GM23338 (cell line): Measurements from ENCODE around the gene IFRD1. TPM values are rescaled to one million over a fixed set of nuclear protein-coding genes. Genes with fewer than 3 reads are reported as not detected.

ENCODE experiments used
- ATAC-seq: fragments of 200-7000 bp; cut with Tn5 transposase; 3 replicates; pipeline ENCODE4 v1.9.1; 2020
- DNase-seq: peaks from one replicate; pipeline ENCODE4 v3.0.0-alpha.2; 2015; ENCODE audit warnings: low spot score
- H2AFZ ChIP-seq: fragments of 200-600 bp; sonication (generic); 2 replicates; pipeline ENCODE4 v1.8.0; 2016; ENCODE audit warnings: antibody characterized with exemption, mild to moderate bottlenecking, moderate library complexity
- H3F3A ChIP-seq: fragments of 200-600 bp; sonication (generic); replicated peaks from 2 replicates; pipeline ENCODE4 v1.8.0; 2017; ENCODE audit warnings: antibody characterized with exemption, mixed run types, low read depth
- H3K27ac ChIP-seq: fragments of 200-600 bp; sonication (generic); 2 replicates; pipeline ENCODE4 v1.6.1; 2016; ENCODE audit warnings: low read depth
- H3K27me3 ChIP-seq: fragments of 200-600 bp; sonication (generic); 2 replicates; pipeline ENCODE4 v1.8.0; 2016; ENCODE audit warnings: mild to moderate bottlenecking, mixed run types, moderate library complexity; ENCODE audit not compliant: insufficient read depth
- H3K36me3 ChIP-seq: fragments of 200-600 bp; sonication (generic); 2 replicates; pipeline ENCODE4 v1.8.0; 2016; ENCODE audit warnings: mild to moderate bottlenecking; ENCODE audit not compliant: insufficient read depth
- H3K4me1 ChIP-seq: fragments of 200-600 bp; sonication (generic); 2 replicates; pipeline ENCODE4 v1.8.0; 2016; ENCODE audit warnings: mild to moderate bottlenecking, moderate library complexity; ENCODE audit not compliant: insufficient read depth
- H3K4me2 ChIP-seq: fragments of 200-600 bp; sonication (generic); 2 replicates; pipeline ENCODE4 v1.7.1; 2017; ENCODE audit warnings: mixed run types
- H3K4me3 ChIP-seq: fragments of 200-600 bp; sonication (generic); 2 replicates; pipeline ENCODE4 v1.6.1; 2016; ENCODE audit warnings: mixed run types
- H3K79me2 ChIP-seq: fragments of 200-600 bp; sonication (generic); replicated peaks from 2 replicates; pipeline ENCODE4 v1.8.0; 2017; ENCODE audit warnings: mild to moderate bottlenecking; ENCODE audit not compliant: insufficient read depth
- H3K9me2 ChIP-seq: fragments of 200-600 bp; sonication (generic); 2 replicates; pipeline ENCODE4 v1.8.0; 2017; ENCODE audit not compliant: insufficient read depth
- H4K20me1 ChIP-seq: fragments of 200-600 bp; sonication (generic); replicated peaks from 2 replicates; pipeline ENCODE4 v1.8.0; 2017; ENCODE audit warnings: mild to moderate bottlenecking; ENCODE audit not compliant: insufficient read depth
- H3K27ac Mint-ChIP-seq: 2 replicates; pipeline ENCODE4 v1.8.0; 2020; ENCODE audit warnings: inconsistent platforms, mild to moderate bottlenecking, moderate library complexity, mixed read lengths
- H3K27me3 Mint-ChIP-seq: 3 replicates; pipeline ENCODE4 v1.8.0; 2022; ENCODE audit warnings: low read depth, mild to moderate bottlenecking, moderate library complexity, mixed read lengths, inconsistent platforms; ENCODE audit not compliant: insufficient read depth, poor library complexity
- H3K36me3 Mint-ChIP-seq: 3 replicates; pipeline ENCODE4 v1.8.0; 2021; ENCODE audit warnings: low read depth, mild to moderate bottlenecking, inconsistent platforms, moderate library complexity, mixed read lengths
- H3K4me1 Mint-ChIP-seq: 3 replicates; pipeline ENCODE4 v1.8.0; 2020; ENCODE audit warnings: mild to moderate bottlenecking, inconsistent platforms, mixed read lengths
- H3K4me3 Mint-ChIP-seq: 3 replicates; pipeline ENCODE4 v1.8.0; 2021; ENCODE audit warnings: moderate library complexity, mild to moderate bottlenecking, inconsistent platforms, mixed read lengths
- H3K9me3 Mint-ChIP-seq: 3 replicates; pipeline ENCODE4 v1.8.0; 2020; ENCODE audit warnings: moderate library complexity, mild to moderate bottlenecking, inconsistent platforms, mixed read lengths
- CREB1 ChIP-seq: fragments of 250-450 bp; sonication (Bioruptor Pico); IDR thresholded peaks from 2 replicates; pipeline ENCODE4 v1.5.0; 2020; ENCODE audit warnings: low read depth, mild to moderate bottlenecking, moderate library complexity
- CTCF ChIP-seq, 2 experiments: fragments of 200-600 bp in 1 of 2; sonication (generic) in 1 of 2; conservative IDR thresholded peaks; 2 replicates each; pipeline versions ENCODE4 v1.5.1 to v1.6.1; 2016 to 2017; ENCODE audit warnings: antibody characterized with exemption in 2 of 2, low read depth in 2 of 2, mild to moderate bottlenecking in 2 of 2, moderate library complexity in 1 of 2
- EZH2 ChIP-seq: fragments of 200-600 bp; sonication (generic); IDR thresholded peaks from one replicate; pipeline ENCODE4 v1.8.0; 2017; ENCODE audit warnings: antibody characterized with exemption, mild to moderate bottlenecking, low read depth; ENCODE audit not compliant: unreplicated experiment
- EZH2phosphoT487 ChIP-seq: fragments of 200-600 bp; sonication (generic); IDR thresholded peaks from one replicate; pipeline ENCODE4 v1.8.1; 2018; ENCODE audit warnings: antibody characterized with exemption; ENCODE audit not compliant: unreplicated experiment
- JUNB ChIP-seq: IDR thresholded peaks from one replicate; pipeline ENCODE4 v1.6.1; 2016; ENCODE audit warnings: antibody characterized with exemption; ENCODE audit not compliant: unreplicated experiment
- NANOG ChIP-seq: IDR thresholded peaks from 2 replicates; pipeline ENCODE4 v1.6.1; 2016; ENCODE audit warnings: antibody characterized with exemption, borderline replicate concordance
- POLR2AphosphoS5 ChIP-seq: IDR thresholded peaks from 2 replicates; pipeline ENCODE4 v1.6.1; 2016; ENCODE audit warnings: antibody characterized with exemption, low read depth
- REST ChIP-seq: IDR thresholded peaks from one replicate; pipeline ENCODE4 v1.6.1; 2018; ENCODE audit warnings: antibody characterized with exemption; ENCODE audit not compliant: unreplicated experiment
- STAT1 ChIP-seq: IDR thresholded peaks from one replicate; pipeline ENCODE4 v1.6.1; 2016; ENCODE audit warnings: antibody characterized with exemption; ENCODE audit not compliant: unreplicated experiment
- ZNF114 ChIP-seq: fragments of 250-450 bp; sonication (Bioruptor Pico); IDR thresholded peaks from 2 replicates; pipeline ENCODE4 v1.5.0; 2020; ENCODE audit warnings: mild to moderate bottlenecking, moderate library complexity
- ZNF331 ChIP-seq: fragments of 250-450 bp; sonication (Bioruptor Pico); IDR thresholded peaks from 2 replicates; pipeline ENCODE4 v1.5.0; 2020; ENCODE audit warnings: low read depth, mild to moderate bottlenecking, moderate library complexity
- polyA plus RNA-seq: library from polyadenylated mRNA; unstranded; fragments of >200 nt; fragmentation: Nextera tagmentation; extraction: Ambion mirVana; gene quantifications from 2 replicates; pipeline ENCODE4 v1.2.1, GENCODE V29; 2016
- total RNA-seq: library from RNA; depleted of rRNA; stranded (reverse); fragments of >200 nt; shearing (Covaris generic); gene quantifications from 2 replicates; pipeline ENCODE4 v1.2.3, GENCODE V29; 2014
- TF ChIP-seq, protein P1 (sequence below): fragments of 250-450 bp; sonication (Bioruptor Pico); IDR thresholded peaks from 2 replicates; pipeline ENCODE4 v1.5.0; 2020; ENCODE audit warnings: mild to moderate bottlenecking, moderate library complexity
- TF ChIP-seq, protein P2 (sequence below): IDR thresholded peaks from 2 replicates; pipeline ENCODE4 v1.6.1; 2016; ENCODE audit warnings: antibody characterized with exemption

IFRD1 gene
- total and polyA plus RNA-seq, 2 experiments from 2014 or later: 69.6 to 73.6 TPM

GRCh38 chr7:112462236-112462635 lies 12.0 kb downstream of the IFRD1 start:
- Mint-ChIP-seq H3K27me3 (no peaks in the 10 kb centered on the region), H3K4me3 (no peak overlapping the region), H3K4me1 (no peaks in the 10 kb centered on the region), H3K36me3 (peaks cover 87% of the 10 kb centered on the region), H3K9me3 (no peaks in the 10 kb centered on the region), H3K27ac (no peak overlapping the region)
- Histone ChIP-seq H3K9me2 (no peaks in the 10 kb centered on the region), H2AFZ (no peak overlapping the region), H3F3A (no peaks in the 10 kb centered on the region), H3K27ac (no peak overlapping the region), H4K20me1 (peaks cover 12% of the 10 kb centered on the region), H3K79me2 (peaks cover 27% of the 10 kb centered on the region), H3K4me1 (no peaks in the 10 kb centered on the region), H3K36me3 (peaks cover 72% of the 10 kb centered on the region), H3K27me3 (no peaks in the 10 kb centered on the region), H3K4me3 (no peak overlapping the region), H3K4me2 (no peak overlapping the region)
- DNase-seq (no peak), ATAC-seq (no peak)
- TF ChIP-seq EZH2phosphoT487 (no peak), CTCF (conservative IDR thresholded peaks at IDR 0.05; ENCODE audit: low read depth in 2 of 2) (no peak), ZNF114 (CRISPR knock-in tag) (no peak), ZNF331 (CRISPR knock-in tag) (no peak), REST (no peak), POLR2AphosphoS5 (no peak), JUNB (no peak), CREB1 (CRISPR knock-in tag) (no peak), STAT1 (no peak), NANOG (no peak), EZH2 (no peak)
- TF ChIP-seq, protein P1, sequence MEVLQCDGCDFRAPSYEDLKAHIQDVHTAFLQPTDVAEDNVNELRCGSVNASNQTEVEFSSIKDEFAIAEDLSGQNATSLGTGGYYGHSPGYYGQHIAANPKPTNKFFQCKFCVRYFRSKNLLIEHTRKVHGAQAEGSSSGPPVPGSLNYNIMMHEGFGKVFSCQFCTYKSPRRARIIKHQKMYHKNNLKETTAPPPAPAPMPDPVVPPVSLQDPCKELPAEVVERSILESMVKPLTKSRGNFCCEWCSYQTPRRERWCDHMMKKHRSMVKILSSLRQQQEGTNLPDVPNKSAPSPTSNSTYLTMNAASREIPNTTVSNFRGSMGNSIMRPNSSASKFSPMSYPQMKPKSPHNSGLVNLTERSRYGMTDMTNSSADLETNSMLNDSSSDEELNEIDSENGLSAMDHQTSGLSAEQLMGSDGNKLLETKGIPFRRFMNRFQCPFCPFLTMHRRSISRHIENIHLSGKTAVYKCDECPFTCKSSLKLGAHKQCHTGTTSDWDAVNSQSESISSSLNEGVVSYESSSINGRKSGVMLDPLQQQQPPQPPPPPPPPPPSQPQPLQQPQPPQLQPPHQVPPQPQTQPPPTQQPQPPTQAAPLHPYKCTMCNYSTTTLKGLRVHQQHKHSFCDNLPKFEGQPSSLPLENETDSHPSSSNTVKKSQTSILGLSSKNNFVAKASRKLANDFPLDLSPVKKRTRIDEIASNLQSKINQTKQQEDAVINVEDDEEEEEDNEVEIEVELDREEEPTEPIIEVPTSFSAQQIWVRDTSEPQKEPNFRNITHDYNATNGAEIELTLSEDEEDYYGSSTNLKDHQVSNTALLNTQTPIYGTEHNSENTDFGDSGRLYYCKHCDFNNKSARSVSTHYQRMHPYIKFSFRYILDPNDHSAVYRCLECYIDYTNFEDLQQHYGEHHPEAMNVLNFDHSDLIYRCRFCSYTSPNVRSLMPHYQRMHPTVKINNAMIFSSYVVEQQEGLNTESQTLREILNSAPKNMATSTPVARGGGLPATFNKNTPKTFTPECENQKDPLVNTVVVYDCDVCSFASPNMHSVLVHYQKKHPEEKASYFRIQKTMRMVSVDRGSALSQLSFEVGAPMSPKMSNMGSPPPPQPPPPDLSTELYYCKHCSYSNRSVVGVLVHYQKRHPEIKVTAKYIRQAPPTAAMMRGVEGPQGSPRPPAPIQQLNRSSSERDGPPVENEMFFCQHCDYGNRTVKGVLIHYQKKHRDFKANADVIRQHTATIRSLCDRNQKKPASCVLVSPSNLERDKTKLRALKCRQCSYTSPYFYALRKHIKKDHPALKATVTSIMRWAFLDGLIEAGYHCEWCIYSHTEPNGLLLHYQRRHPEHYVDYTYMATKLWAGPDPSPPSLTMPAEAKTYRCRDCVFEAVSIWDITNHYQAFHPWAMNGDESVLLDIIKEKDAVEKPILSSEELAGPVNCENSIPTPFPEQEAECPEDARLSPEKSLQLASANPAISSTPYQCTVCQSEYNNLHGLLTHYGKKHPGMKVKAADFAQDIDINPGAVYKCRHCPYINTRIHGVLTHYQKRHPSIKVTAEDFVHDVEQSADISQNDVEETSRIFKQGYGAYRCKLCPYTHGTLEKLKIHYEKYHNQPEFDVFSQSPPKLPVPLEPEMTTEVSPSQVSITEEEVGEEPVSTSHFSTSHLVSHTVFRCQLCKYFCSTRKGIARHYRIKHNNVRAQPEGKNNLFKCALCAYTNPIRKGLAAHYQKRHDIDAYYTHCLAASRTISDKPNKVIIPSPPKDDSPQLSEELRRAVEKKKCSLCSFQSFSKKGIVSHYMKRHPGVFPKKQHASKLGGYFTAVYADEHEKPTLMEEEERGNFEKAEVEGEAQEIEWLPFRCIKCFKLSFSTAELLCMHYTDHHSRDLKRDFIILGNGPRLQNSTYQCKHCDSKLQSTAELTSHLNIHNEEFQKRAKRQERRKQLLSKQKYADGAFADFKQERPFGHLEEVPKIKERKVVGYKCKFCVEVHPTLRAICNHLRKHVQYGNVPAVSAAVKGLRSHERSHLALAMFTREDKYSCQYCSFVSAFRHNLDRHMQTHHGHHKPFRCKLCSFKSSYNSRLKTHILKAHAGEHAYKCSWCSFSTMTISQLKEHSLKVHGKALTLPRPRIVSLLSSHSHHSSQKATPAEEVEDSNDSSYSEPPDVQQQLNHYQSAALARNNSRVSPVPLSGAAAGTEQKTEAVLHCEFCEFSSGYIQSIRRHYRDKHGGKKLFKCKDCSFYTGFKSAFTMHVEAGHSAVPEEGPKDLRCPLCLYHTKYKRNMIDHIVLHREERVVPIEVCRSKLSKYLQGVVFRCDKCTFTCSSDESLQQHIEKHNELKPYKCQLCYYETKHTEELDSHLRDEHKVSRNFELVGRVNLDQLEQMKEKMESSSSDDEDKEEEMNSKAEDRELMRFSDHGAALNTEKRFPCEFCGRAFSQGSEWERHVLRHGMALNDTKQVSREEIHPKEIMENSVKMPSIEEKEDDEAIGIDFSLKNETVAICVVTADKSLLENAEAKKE (CRISPR knock-in tag): no peak
- TF ChIP-seq, protein P2, sequence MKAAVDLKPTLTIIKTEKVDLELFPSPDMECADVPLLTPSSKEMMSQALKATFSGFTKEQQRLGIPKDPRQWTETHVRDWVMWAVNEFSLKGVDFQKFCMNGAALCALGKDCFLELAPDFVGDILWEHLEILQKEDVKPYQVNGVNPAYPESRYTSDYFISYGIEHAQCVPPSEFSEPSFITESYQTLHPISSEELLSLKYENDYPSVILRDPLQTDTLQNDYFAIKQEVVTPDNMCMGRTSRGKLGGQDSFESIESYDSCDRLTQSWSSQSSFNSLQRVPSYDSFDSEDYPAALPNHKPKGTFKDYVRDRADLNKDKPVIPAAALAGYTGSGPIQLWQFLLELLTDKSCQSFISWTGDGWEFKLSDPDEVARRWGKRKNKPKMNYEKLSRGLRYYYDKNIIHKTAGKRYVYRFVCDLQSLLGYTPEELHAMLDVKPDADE: no peak
